ENCODE results near the gene MYO1G.

The MYO1G gene

GRCh38 chr7:44965937-44966730 is 12.7 kb downstream of the MYO1G start:
- no peak for FAIRE-seq

- no peak for FAIRE-seq
Observed at GRCh38 chr7:44965441-44965903, 13.3 kb downstream of the MYO1G start.

GRCh38 chr7:44964831-44965440 is 13.9 kb downstream of the MYO1G start:
- FAIRE-seq, result no peak

- FAIRE-seq, result no peak
Observed at GRCh38 chr7:44964384-44964830, 14.4 kb downstream of the MYO1G start.

GRCh38 chr7:44963364-44964290 is 15.2 kb downstream of the MYO1G start:
- no peak for FAIRE-seq

GRCh38 chr7:44962483-44963251 is 16.1 kb downstream of the MYO1G start:
- no peak for FAIRE-seq

- FAIRE-seq, result no peak
Observed at GRCh38 chr7:44961844-44962482, 16.9 kb downstream of the MYO1G start.

GRCh38 chr7:44960011-44960580 is 18.7 kb downstream of the MYO1G start:
- FAIRE-seq, result no peak

GRCh38 chr7:44959433-44959951 is 19.3 kb downstream of the MYO1G start:
- no peak for FAIRE-seq

GRCh38 chr7:44958645-44959344 is 20.0 kb downstream of the MYO1G start:
- peak; percentile 55 for FAIRE-seq

GRCh38 chr7:44956157-44956766 is 22.6 kb downstream of the MYO1G start:
- FAIRE-seq, result no peak

GRCh38 chr7:44955733-44956132 is 23.1 kb downstream of the MYO1G start:
- FAIRE-seq, result no peak

GRCh38 chr7:44953156-44953555 is 25.7 kb downstream of the MYO1G start:
- FAIRE-seq, result no peak

GRCh38 chr7:44949303-44949702 is 29.5 kb downstream of the MYO1G start:
- FAIRE-seq, result no peak

GRCh38 chr7:44945479-44945878 is 33.3 kb downstream of the MYO1G start:
- no peak for FAIRE-seq

GRCh38 chr7:44944821-44945220 is 34.0 kb downstream of the MYO1G start:
- no peak for FAIRE-seq

GRCh38 chr7:44943631-44944030 is 35.2 kb downstream of the MYO1G start:
- FAIRE-seq, result no peak

- no peak for FAIRE-seq
Observed at GRCh38 chr7:44937426-44937825, 41.4 kb downstream of the MYO1G start.

GRCh38 chr7:44936322-44936721 is 42.5 kb downstream of the MYO1G start:
- FAIRE-seq, result no peak

GRCh38 chr7:44935583-44935982 is 43.2 kb downstream of the MYO1G start:
- FAIRE-seq, result no peak

Measured in endometrium (tissue), 2 donors.